HepG2 (cell line): ENCODE measurements around the gene GMEB2. TPM values are rescaled to one million over a fixed set of nuclear protein-coding genes. Genes with fewer than 3 reads are reported as not detected.

ENCODE experiments used
- AGO1 ChIP-seq: fragments of 200-400 bp; formaldehyde crosslinking; IDR thresholded peaks from 2 replicates; pipeline ENCODE4 v1.6.1; 2017; ENCODE audit warnings: mild to moderate bottlenecking, low read depth, low read length, moderate library complexity; ENCODE audit not compliant: poor library complexity, severe bottlenecking
- ATF4 ChIP-seq, 2 experiments: fragments of 450-650 bp in 1 of 2; sonication (generic) in 1 of 2; formaldehyde crosslinking; IDR thresholded peaks; 2 replicates each; pipeline versions ENCODE4 v1.5.0 to v1.8.0; 2020 to 2022; ENCODE audit warnings: mild to moderate bottlenecking in 1 of 2, missing genetic modification reagents in 1 of 2
- BRD4 ChIP-seq: sonication (generic); formaldehyde crosslinking; IDR thresholded peaks from 2 replicates; pipeline ENCODE4 v1.4.0; 2020; ENCODE audit warnings: missing genetic modification reagents
- CENPX ChIP-seq: sonication (generic); formaldehyde crosslinking; IDR thresholded peaks from 2 replicates; pipeline ENCODE4 v1.9.0; 2021; ENCODE audit warnings: mild to moderate bottlenecking, missing genetic modification reagents, moderate library complexity
- DPF2 ChIP-seq: sonication (generic); formaldehyde crosslinking; IDR thresholded peaks from 2 replicates; pipeline ENCODE4 v1.4.0; 2020; ENCODE audit warnings: mild to moderate bottlenecking, low read depth, missing genetic modification reagents, borderline replicate concordance
- FLYWCH1 ChIP-seq: sonication (generic); formaldehyde crosslinking; IDR thresholded peaks from 2 replicates; pipeline ENCODE4 v1.8.1; 2023; ENCODE audit warnings: mild to moderate bottlenecking, missing genetic modification reagents
- GLI4 ChIP-seq: sonication (generic); formaldehyde crosslinking; IDR thresholded peaks from 2 replicates; pipeline ENCODE4 v1.5.1; 2020; ENCODE audit warnings: missing genetic modification reagents, mild to moderate bottlenecking, moderate library complexity, borderline replicate concordance
- HCFC1 ChIP-seq: fragments of 150-350 bp; IDR thresholded peaks from 2 replicates; pipeline ENCODE4 v1.6.1; 2014; ENCODE audit warnings: low read depth, low read length
- HDAC2 ChIP-seq: sonication (generic); formaldehyde crosslinking; IDR thresholded peaks from 2 replicates; pipeline ENCODE4 v1.4.0; 2020; ENCODE audit warnings: missing genetic modification reagents
- IRF2 ChIP-seq: IDR thresholded peaks from 2 replicates; pipeline ENCODE4 v1.6.1; 2018; ENCODE audit warnings: missing genetic modification reagents, missing compliant biosample characterization
- KDM5B ChIP-seq: sonication (generic); formaldehyde crosslinking; IDR thresholded peaks from 2 replicates; pipeline ENCODE4 v1.4.0; 2020; ENCODE audit warnings: missing genetic modification reagents, mild to moderate bottlenecking, borderline replicate concordance
- MBD4 ChIP-seq: IDR thresholded peaks from 2 replicates; pipeline ENCODE4 v1.6.1; 2012; ENCODE audit warnings: low read length, inconsistent platforms, borderline replicate concordance
- NAIF1 ChIP-seq: sonication (generic); formaldehyde crosslinking; IDR thresholded peaks from 2 replicates; pipeline ENCODE4 v1.5.0; 2020; ENCODE audit warnings: mild to moderate bottlenecking, missing genetic modification reagents, borderline replicate concordance
- NCOA2 ChIP-seq: sonication (generic); formaldehyde crosslinking; IDR thresholded peaks from 2 replicates; pipeline ENCODE4 v1.8.0; 2022; ENCODE audit warnings: inconsistent platforms
- RFX5 ChIP-seq: IDR thresholded peaks from 2 replicates; pipeline ENCODE4 v1.6.1; 2011; ENCODE audit warnings: low read depth, low read length, improper control_type of control experiment
- RXRB ChIP-seq: IDR thresholded peaks from 2 replicates; pipeline ENCODE4 v1.6.1; 2016; ENCODE audit warnings: borderline replicate concordance, missing genetic modification reagents, missing compliant biosample characterization
- SMAD1 ChIP-seq: sonication (generic); formaldehyde crosslinking; IDR thresholded peaks from 2 replicates; pipeline ENCODE4 v1.4.0; 2020; ENCODE audit warnings: missing genetic modification reagents, low read depth, mild to moderate bottlenecking, borderline replicate concordance
- SOX5 ChIP-seq: IDR thresholded peaks from 2 replicates; pipeline ENCODE4 v1.6.1; 2016; ENCODE audit warnings: borderline replicate concordance
- SP4 ChIP-seq: sonication (generic); formaldehyde crosslinking; IDR thresholded peaks from 2 replicates; pipeline ENCODE4 v1.8.1; 2023; ENCODE audit warnings: mild to moderate bottlenecking, missing genetic modification reagents
- TBL1XR1 ChIP-seq: fragments of 150-350 bp; IDR thresholded peaks from 2 replicates; pipeline ENCODE4 v1.6.1; 2014; ENCODE audit warnings: borderline replicate concordance, low read length; ENCODE audit not compliant: partially characterized antibody
- TMF1 ChIP-seq: sonication (generic); formaldehyde crosslinking; IDR thresholded peaks from 2 replicates; pipeline ENCODE4 v1.8.1; 2022; ENCODE audit warnings: low read depth, missing genetic modification reagents
- ZBTB49 ChIP-seq: sonication (generic); formaldehyde crosslinking; IDR thresholded peaks from 2 replicates; pipeline ENCODE4 v1.4.0; 2020; ENCODE audit warnings: missing genetic modification reagents, borderline replicate concordance
- ZNF136 ChIP-seq: sonication (generic); formaldehyde crosslinking; IDR thresholded peaks from 2 replicates; pipeline ENCODE4 v1.8.1; 2022; ENCODE audit warnings: low read depth, mild to moderate bottlenecking, moderate library complexity, missing genetic modification reagents
- ZNF530 ChIP-seq: sonication (generic); formaldehyde crosslinking; IDR thresholded peaks from 2 replicates; pipeline ENCODE4 v1.5.0; 2020; ENCODE audit warnings: low read depth, mild to moderate bottlenecking, missing genetic modification reagents
- ZNF83 ChIP-seq: sonication (generic); formaldehyde crosslinking; IDR thresholded peaks from 2 replicates; pipeline ENCODE4 v1.4.0; 2020; ENCODE audit warnings: missing genetic modification reagents, mild to moderate bottlenecking, borderline replicate concordance
- ZUFSP ChIP-seq: sonication (generic); formaldehyde crosslinking; IDR thresholded peaks from 2 replicates; pipeline ENCODE4 v1.9.0; 2021; ENCODE audit warnings: missing genetic modification reagents, mild to moderate bottlenecking, borderline replicate concordance
- polyA plus RNA-seq, 8 experiments: library from polyadenylated mRNA; depleted of rRNA in 3 of 8; stranded (reverse) in 7 of 8; unstranded in 1 of 8; fragments of >200 nt; fragmentation: Illumina TruSeq in 4 of 8; extraction: Trizol in 4 of 8; gene quantifications; 2 replicates each; pipeline versions ENCODE4 v1.2.1 to v1.2.3, GENCODE V29; 2011 to 2016; ENCODE audit warnings: low read depth in 4 of 8, missing spikeins in 1 of 8, mixed read lengths in 1 of 8; ENCODE audit not compliant: insufficient read depth in 1 of 8
- total RNA-seq, 5 experiments: library from RNA; depleted of rRNA; stranded (reverse); fragments of >200 nt; fragmentation: Illumina TruSeq; extraction: Trizol; gene quantifications; 2 replicates each; pipeline ENCODE4 v1.2.3, GENCODE V29; 2016; ENCODE audit warnings: low read depth in 1 of 5

GMEB2 gene
- total and polyA plus RNA-seq, 2 of the 13 experiments (the other 11 are each of a cell fraction or from before 2014, with no cell fraction given) = 10.6 to 12.4 TPM

GRCh38 chr20:63574156-63574828 lies 52.6 kb downstream of the GMEB2 start, which contains the start of gene HELZ2 (continued):
- TF ChIP-seq ZBTB49 (CRISPR knock-in tag) (no peak), DPF2 (no peak), MBD4 (no peak), TBL1XR1 (no peak), RXRB (CRISPR knock-in tag) (0 out of 2 replicates have a peak, but pooled peaks have one; percentile 28), HCFC1 (no peak), ZNF83 (CRISPR knock-in tag) (no peak), NCOA2 (CRISPR knock-in tag) (peak; percentile 12; the same call in 1 of the 2 replicates), TMF1 (0 out of 2 replicates have a peak, but pooled peaks have one; percentile 42), GLI4 (CRISPR knock-in tag) (0 out of 2 replicates have a peak, but pooled peaks have one; percentile 37), RFX5 (no peak), ZNF530 (CRISPR knock-in tag) (no peak), ATF4 (CRISPR knock-in tag; IDR thresholded peaks at IDR 0.05) (no peak), AGO1 (peak; percentile 37), SP4 (CRISPR knock-in tag) (no peak; the same call in 1 of the 2 replicates), IRF2 (no peak; the same call in 1 of the 2 replicates), BRD4 (CRISPR knock-in tag) (0 out of 2 replicates have a peak, but pooled peaks have one; percentile 34), HDAC2 (CRISPR knock-in tag) (0 out of 2 replicates have a peak, but pooled peaks have one; percentile 23), ZNF136 (CRISPR knock-in tag) (no peak), KDM5B (CRISPR knock-in tag) (0 out of 2 replicates have a peak, but pooled peaks have one; percentile 22), ZUFSP (no peak), SOX5 (CRISPR knock-in tag) (no peak), CENPX (no peak), FLYWCH1 (CRISPR knock-in tag) (no peak), NAIF1 (CRISPR knock-in tag) (no peak), SMAD1 (CRISPR knock-in tag) (no peak; the same call in 1 of the 2 replicates)
